NB4 (cell line): ENCODE measurements around the gene EMP2.

Experiments
- MAX ChIP-seq: IDR thresholded peaks from 2 replicates; pipeline ENCODE4 v1.6.1; 2011; ENCODE audit warnings: low read depth, low read length
- MYC ChIP-seq: IDR thresholded peaks from 2 replicates; pipeline ENCODE4 v1.6.1; 2011; ENCODE audit warnings: low read depth, low read length
- POLR2A ChIP-seq: IDR thresholded peaks from 2 replicates; pipeline ENCODE4 v1.6.1; 2011; ENCODE audit warnings: mild to moderate bottlenecking; ENCODE audit not compliant: insufficient read length; ENCODE audit errors: extremely low read depth
- TF ChIP-seq, protein P1 (sequence below): IDR thresholded peaks from one replicate; pipeline ENCODE4 v1.5.1; 2012; ENCODE audit warnings: low read depth, low read length

- TF ChIP-seq POLR2A (no peak), MAX (no peak), MYC (no peak)
- TF ChIP-seq, protein P1, sequence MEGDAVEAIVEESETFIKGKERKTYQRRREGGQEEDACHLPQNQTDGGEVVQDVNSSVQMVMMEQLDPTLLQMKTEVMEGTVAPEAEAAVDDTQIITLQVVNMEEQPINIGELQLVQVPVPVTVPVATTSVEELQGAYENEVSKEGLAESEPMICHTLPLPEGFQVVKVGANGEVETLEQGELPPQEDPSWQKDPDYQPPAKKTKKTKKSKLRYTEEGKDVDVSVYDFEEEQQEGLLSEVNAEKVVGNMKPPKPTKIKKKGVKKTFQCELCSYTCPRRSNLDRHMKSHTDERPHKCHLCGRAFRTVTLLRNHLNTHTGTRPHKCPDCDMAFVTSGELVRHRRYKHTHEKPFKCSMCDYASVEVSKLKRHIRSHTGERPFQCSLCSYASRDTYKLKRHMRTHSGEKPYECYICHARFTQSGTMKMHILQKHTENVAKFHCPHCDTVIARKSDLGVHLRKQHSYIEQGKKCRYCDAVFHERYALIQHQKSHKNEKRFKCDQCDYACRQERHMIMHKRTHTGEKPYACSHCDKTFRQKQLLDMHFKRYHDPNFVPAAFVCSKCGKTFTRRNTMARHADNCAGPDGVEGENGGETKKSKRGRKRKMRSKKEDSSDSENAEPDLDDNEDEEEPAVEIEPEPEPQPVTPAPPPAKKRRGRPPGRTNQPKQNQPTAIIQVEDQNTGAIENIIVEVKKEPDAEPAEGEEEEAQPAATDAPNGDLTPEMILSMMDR, result no peak
Observed at GRCh38 chr16:10529895-10530669, 50.3 kb downstream of the EMP2 start.
